ENCODE data around the gene ZNF747.

GRCh38 chr16:30543067-30543466 is 8.4 kb upstream of the ZNF747 start:
- TF ChIP-seq, protein P1, sequence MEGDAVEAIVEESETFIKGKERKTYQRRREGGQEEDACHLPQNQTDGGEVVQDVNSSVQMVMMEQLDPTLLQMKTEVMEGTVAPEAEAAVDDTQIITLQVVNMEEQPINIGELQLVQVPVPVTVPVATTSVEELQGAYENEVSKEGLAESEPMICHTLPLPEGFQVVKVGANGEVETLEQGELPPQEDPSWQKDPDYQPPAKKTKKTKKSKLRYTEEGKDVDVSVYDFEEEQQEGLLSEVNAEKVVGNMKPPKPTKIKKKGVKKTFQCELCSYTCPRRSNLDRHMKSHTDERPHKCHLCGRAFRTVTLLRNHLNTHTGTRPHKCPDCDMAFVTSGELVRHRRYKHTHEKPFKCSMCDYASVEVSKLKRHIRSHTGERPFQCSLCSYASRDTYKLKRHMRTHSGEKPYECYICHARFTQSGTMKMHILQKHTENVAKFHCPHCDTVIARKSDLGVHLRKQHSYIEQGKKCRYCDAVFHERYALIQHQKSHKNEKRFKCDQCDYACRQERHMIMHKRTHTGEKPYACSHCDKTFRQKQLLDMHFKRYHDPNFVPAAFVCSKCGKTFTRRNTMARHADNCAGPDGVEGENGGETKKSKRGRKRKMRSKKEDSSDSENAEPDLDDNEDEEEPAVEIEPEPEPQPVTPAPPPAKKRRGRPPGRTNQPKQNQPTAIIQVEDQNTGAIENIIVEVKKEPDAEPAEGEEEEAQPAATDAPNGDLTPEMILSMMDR (IDR thresholded peaks at IDR 0.05 in 2 of 3, conservative IDR thresholded peaks at IDR 0.05 in 1 of 3; ENCODE audit: control insufficient read depth in 2 of 3, extremely low read depth in 1 of 3, insufficient read depth in 1 of 3, low read depth in 3 of 3, low read length in 3 of 3) = no peak
- TF ChIP-seq EZH2 (IDR thresholded peaks at IDR 0.05; ENCODE audit: borderline replicate concordance, control insufficient read depth, low read depth, low read length) (no peak), ZNF24 (IDR thresholded peaks at IDR 0.05) (no peak), LARP7 (IDR thresholded peaks at IDR 0.05) (no peak), SKIL (IDR thresholded peaks at IDR 0.05; ENCODE audit: low read depth, poor library complexity, severe bottlenecking) (no peak), CHD2 (IDR thresholded peaks at IDR 0.05; ENCODE audit: borderline replicate concordance, low read depth, low read length) (no peak), BHLHE40 (IDR thresholded peaks at IDR 0.05; ENCODE audit: borderline replicate concordance in 1 of 2, low read depth in 2 of 2, low read length in 1 of 2) (no peak)
